Bone marrow (tissue), 2 donors: ENCODE measurements around the gene NDUFAF3.

Experiments
- DNase-seq, 2 donors: peaks; one replicate each; lab custom pipeline; 2025; lab: John Stamatoyannopoulos, UW

NDUFAF3 gene

GRCh38 chr3:49021813-49022687, at the start of gene NDUFAF3:
Gene NDUFAF3 (plus strand): TSS chr3:49022121. CDS start chr3:49022145, 24 bp downstream.
- DNase-seq: peak; percentile 62 to 81

GRCh38 chr3:48974076-48974864, 47.7 kb upstream of the NDUFAF3 start:
- no peak for DNase-seq

GRCh38 chr3:48979451-48979850, 42.5 kb upstream of the NDUFAF3 start:
- no peak for DNase-seq

- DNase-seq: no peak
Observed at GRCh38 chr3:48980295-48980694, 41.6 kb upstream of the NDUFAF3 start.

GRCh38 chr3:48982016-48982415, 39.9 kb upstream of the NDUFAF3 start:
- no peak for DNase-seq

- DNase-seq: no peak
Observed at GRCh38 chr3:48982686-48983085, 39.2 kb upstream of the NDUFAF3 start.

- no peak for DNase-seq
Observed at GRCh38 chr3:48983096-48983495, 38.8 kb upstream of the NDUFAF3 start.

- DNase-seq: no peak
Observed at GRCh38 chr3:48984663-48985062, 37.3 kb upstream of the NDUFAF3 start.

- DNase-seq: no peak
Observed at GRCh38 chr3:48985831-48986376, 36.0 kb upstream of the NDUFAF3 start.

GRCh38 chr3:48989126-48989795, 32.7 kb upstream of the NDUFAF3 start:
- DNase-seq: no peak

- DNase-seq: peak; percentile 79 to 90
Observed at GRCh38 chr3:48989796-48990635, 31.9 kb upstream of the NDUFAF3 start, which contains the start of gene P4HTM. Gene P4HTM (plus strand): TSS chr3:48990241. CDS start chr3:48990257, 16 bp downstream.

- DNase-seq: no peak
Observed at GRCh38 chr3:48990636-48991469, 31.1 kb upstream of the NDUFAF3 start.

GRCh38 chr3:48991851-48992545, 29.9 kb upstream of the NDUFAF3 start:
- DNase-seq: no peak

GRCh38 chr3:48993834-48994233, 28.1 kb upstream of the NDUFAF3 start:
- peak in 1 of 2 donors; percentile 44 for DNase-seq

- no peak for DNase-seq
Observed at GRCh38 chr3:48996640-48997039, 25.3 kb upstream of the NDUFAF3 start.

GRCh38 chr3:48997102-48997635, 24.8 kb upstream of the NDUFAF3 start:
- no peak for DNase-seq

- no peak for DNase-seq
Observed at GRCh38 chr3:48997714-48998637, 23.9 kb upstream of the NDUFAF3 start.
